ENCODE measurements around the gene FAN1.
A peak's percentile ranks its signal among the peaks of the same experiment; 100 is the strongest.
"Not testable (repeated sequence)": the region's sequence is repeated elsewhere in the genome, so short reads cannot be mapped to it uniquely, and the experiment has no call there.

The FAN1 gene

DNA sequence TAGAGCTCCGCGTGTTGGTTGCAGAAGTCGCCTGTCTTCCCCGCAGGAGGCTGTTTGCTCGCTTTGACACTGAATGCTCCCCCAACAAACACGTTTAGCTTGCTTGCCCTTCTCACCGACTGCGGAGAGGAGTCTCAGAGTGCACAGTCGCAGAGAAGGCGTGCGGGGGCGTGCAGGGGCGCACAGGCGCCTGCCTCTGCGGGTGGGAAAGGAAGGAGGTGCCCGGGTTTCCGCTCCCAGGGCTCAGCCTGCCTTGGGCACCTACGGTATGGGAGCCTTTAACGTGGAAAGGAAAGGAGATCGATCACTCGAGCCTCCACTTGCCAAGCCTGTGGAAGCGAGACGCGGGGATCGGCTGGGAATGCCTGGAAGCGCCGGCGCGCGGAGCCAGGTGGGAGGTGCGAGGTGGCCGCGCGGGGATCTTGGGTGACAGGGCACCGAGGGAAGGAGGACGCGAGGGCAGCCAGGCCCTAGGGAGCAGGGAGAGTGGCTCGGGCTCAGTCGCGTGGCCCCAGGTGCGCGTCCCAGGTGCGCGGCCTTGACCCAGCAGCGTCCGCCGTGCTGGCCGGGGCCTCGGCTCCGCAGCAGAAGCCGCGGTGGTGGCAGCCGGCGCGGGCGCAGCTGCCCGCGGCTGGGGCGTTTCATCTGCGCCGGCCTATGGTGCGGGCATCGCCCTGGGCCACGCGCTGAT is at the start of gene FAN1:
Gene FAN1, plus strand, starts transcription at position 419 of the 691 bp plus-strand sequence. CDS start 749 bp downstream, outside the sequence.
- peak within 1 kb of the TSS; percentile 54 to 80 (median 66) for H3K4me3 ChIP-seq
- peak within 1 kb of the TSS; percentile 0 to 92 (median 82) for H3K27ac ChIP-seq

DNA sequence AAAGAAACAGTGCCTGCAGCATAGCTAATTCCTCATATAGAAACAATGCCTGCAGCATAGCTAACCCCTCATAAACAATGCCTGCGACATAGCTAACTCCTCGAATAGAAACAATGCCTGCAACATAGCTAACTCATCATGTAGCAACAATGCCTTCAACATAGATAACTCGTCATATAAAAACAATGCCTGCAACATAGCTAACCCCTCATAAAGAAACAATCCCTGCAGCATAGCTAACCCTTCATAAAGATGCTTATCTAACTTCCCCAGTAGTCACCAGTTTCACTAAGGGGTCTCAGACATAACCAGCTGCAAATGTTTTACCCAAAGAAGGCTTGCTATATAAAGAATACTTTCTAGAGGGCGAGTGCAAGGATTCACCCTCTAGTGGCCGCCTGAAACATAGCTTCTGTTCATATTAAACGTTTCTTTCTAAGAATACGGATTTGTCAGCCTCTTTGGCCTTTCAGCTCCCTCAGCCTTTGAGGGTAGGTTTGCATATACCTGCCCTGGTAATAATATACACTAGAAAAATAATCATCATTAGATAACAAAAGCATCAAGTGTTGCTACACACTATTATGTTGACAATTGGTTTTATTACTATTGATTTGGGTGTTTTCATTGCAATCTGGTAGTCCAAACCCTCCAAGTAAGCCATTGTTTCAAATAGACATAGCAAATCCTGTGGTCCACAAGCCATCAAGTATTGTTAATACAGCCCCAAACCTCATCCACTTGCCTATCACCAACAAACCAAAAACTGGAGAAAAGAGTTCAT is 44.4 kb upstream of the FAN1 start:
- H3K4me3 ChIP-seq: no peak overlapping the region
- H3K27ac ChIP-seq: no peak overlapping the region

GRCh38 chr15:30865257-30865656 is 38.5 kb upstream of the FAN1 start:
- Histone ChIP-seq H3K27ac (no peak overlapping the region), H3K4me3 (no peak overlapping the region)

DNA sequence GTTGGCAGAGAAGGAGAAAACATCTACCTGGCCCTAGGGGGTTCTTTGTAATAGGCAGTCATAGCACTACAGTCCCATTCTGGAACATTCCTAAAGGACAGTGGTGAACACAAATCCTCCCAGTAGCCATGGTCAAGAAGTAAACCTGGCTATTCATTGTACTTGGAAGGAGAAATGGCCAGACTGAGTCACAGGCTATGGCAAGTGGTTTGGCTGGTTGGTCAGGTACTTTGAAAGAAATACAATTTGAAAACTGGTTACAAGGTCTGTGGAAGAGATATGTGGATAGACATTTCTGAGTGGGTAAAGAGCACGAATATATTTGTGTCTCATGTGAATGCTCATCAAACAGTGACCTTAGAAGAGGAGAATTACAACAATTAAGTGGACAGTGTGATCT is 33.0 kb upstream of the FAN1 start:
- Histone ChIP-seq H3K4me3 (no peak overlapping the region), H3K27ac (no peak overlapping the region)

- no peak overlapping the region for H3K4me3 ChIP-seq
- H3K27ac ChIP-seq: no peak overlapping the region
These were observed 31.4 kb upstream of the FAN1 start for GRCh38 chr15:30872341-30872748.

- Histone ChIP-seq H3K4me3 (no peak overlapping the region), H3K27ac (no peak overlapping the region)
These were observed 26.6 kb upstream of the FAN1 start for GRCh38 chr15:30877070-30877469.

- Histone ChIP-seq H3K4me3 (no peak overlapping the region), H3K27ac (no peak overlapping the region)
These were observed 25.2 kb upstream of the FAN1 start for GRCh38 chr15:30878515-30878914.

DNA sequence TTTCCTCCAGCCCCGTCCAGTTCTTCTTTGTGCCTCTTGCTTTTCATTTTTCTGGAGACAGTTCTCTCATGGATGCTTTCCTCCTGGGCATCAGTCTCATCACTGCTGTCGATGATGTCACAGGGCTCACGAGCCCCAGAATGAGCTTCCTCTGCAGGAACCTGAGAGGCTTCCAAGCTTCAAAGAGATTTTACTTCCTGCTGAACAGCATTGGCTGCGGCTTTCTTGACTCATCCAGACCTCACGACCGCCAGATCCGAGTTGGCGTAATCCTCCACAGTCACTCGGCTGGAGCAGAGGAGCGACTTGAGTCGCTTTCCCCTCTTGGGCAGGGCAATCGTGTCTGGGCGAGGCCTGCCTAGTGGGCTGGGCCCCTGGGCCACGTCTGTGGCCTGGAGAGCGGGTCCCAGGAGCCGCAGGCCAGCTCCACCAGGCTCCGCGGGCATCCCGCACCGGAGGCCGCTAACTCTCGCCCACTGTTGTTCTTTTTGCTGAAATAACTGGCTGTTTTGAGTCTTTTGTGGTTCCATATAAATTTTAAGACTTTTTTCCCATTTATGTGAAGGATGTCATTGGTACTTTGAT is 20.8 kb upstream of the FAN1 start:
- H3K4me3 ChIP-seq: no peak overlapping the region
- H3K27ac ChIP-seq: no peak overlapping the region

- not testable (repeated sequence) for H3K27ac ChIP-seq, H3K4me3 ChIP-seq
These were observed 20.0 kb upstream of the FAN1 start for GRCh38 chr15:30883666-30884065.

DNA sequence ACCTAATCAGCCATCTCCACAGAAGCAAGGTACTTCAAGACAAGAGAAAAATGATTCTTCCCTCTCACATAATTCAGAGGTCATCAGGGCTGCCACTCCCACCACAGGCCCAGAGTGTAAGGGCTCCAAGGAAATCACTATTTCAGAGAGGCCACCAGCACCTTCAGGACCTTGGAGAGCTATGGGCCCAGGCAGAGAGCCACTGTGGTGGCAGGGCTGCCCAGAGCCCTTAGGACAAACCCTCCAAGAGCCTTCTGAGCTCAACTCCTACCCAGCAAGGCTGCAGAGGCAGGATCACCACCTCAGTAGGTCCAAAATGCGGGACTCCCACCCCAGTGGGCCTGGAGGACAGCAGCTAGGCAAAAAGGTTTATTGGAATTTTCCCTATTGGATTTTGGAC is 17.9 kb upstream of the FAN1 start:
- Histone ChIP-seq H3K27ac (no peak overlapping the region), H3K4me3 (no peak overlapping the region)

DNA sequence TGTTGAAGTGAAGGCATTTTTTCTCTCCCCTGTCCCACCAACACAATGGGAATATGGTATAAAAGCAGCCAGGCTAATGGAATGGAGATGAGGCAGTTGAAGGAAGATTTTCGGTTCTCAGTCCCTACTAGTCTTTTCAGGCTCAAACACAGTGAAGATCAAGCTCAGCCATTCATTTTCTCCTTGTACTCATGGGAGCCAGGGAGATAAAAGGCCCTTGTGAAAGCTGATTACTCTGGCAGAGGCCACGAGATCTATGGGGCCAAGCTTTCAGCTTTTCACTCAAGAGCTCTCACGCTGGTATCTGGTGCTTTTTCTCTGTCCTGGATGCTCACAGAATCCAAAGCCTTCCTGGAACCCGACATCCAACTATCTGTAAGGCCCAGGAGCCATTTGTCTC is 14.5 kb upstream of the FAN1 start:
- Histone ChIP-seq H3K4me3 (no peak overlapping the region), H3K27ac (no peak overlapping the region)

GRCh38 chr15:30895461-30896210 is 8.1 kb upstream of the FAN1 start:
- Histone ChIP-seq H3K4me3 (no peak overlapping the region), H3K27ac (no peak overlapping the region)

- Histone ChIP-seq H3K4me3 (no peak overlapping the region), H3K27ac (no peak overlapping the region)
These were observed 7.5 kb upstream of the FAN1 start for GRCh38 chr15:30896211-30896606.

- Histone ChIP-seq H3K27ac (no peak overlapping the region), H3K4me3 (no peak overlapping the region)
These were observed 1.8 kb upstream of the FAN1 start for GRCh38 chr15:30901889-30902288.

DNA sequence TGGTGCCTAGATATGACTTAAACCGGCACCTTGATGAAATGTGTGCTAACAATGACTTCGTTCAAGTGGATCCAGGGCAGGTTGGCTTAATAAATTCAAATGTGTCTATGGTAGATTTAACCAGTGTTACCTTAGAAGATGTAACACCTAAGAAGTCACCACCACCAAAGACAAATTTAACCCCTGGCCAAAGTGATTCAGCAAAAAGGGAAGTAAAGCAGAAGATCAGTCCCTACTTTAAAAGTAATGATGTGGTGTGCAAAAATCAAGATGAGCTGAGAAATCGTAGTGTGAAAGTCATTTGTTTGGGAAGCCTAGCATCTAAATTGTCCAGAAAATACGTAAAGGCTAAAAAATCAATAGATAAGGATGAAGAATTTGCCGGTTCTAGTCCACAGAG is 1.1 kb downstream of the FAN1 start:
- peak overlapping the region in 4 of 7 experiments; percentile 54 to 66 (median 56) for H3K4me3 ChIP-seq
- H3K27ac ChIP-seq: peak overlapping the region in 2 of 21 experiments; percentile 82 to 87

- Histone ChIP-seq H3K27ac (peak overlapping the region in 1 of 21 experiments; percentile 11), H3K4me3 (no peak overlapping the region)
These were observed 2.1 kb downstream of the FAN1 start for GRCh38 chr15:30905821-30906220.

- Histone ChIP-seq H3K4me3 (no peak overlapping the region), H3K27ac (no peak overlapping the region)
These were observed 2.7 kb downstream of the FAN1 start for GRCh38 chr15:30906366-30906765.

DNA sequence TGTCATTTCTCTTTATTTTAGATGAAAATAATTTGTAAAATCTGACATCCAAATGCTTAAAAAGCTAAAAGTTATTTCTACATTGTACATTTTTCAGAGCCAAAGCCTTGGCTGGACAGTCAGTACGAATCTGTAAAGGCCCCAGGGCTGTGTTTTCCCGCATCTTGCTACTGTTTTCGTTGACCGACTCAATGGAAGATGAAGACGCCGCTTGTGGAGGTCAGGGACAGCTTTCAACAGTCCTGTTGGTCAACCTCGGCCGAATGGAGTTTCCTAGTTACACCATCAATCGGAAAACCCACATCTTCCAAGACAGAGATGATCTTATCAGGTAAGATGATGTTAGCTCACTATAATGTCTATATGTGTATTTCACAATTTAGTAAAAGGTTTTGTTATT is 10.0 kb downstream of the FAN1 start:
- no peak overlapping the region for H3K27ac ChIP-seq

GRCh38 chr15:30917013-30917412 is 13.3 kb downstream of the FAN1 start:
- Histone ChIP-seq H3K27ac (no peak overlapping the region), H3K4me3 (no peak overlapping the region)

More for the DNA sequence above, 10.0 kb downstream of the FAN1 start:
- no peak overlapping the region for H3K4me3 ChIP-seq

- H3K4me3 ChIP-seq: no peak overlapping the region
- H3K27ac ChIP-seq: no peak overlapping the region
These were observed 14.0 kb downstream of the FAN1 start for GRCh38 chr15:30917675-30918074.
